ENCODE data around the gene CYTH1.

DNA sequence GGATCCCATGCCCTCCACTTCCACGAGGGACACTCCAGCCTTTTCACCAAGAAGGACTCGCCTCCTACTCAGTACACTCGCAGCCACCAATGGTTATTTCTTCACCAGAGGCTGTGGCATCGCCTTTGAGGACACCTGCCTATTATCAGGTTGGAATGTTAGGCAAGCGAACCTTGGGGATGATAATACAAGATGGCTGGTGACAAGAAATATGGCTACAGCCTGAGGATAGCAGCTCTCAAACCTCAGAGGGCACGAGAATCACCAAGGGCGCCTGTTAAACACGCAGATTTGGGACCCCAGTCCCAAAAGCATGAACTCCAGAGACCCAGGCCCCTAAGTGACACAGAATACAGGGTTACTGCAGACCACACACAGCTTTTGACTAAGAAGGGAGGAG lies 58.1 kb downstream of the CYTH1 start:
- TF ChIP-seq MAX (IDR thresholded peaks at IDR 0.05): no peak
- TF ChIP-seq CTCF (IDR thresholded peaks at IDR 0.05 in 2 of 3, conservative IDR thresholded peaks at IDR 0.05 in 1 of 3; ENCODE audit: borderline replicate concordance in 1 of 3, insufficient read depth in 1 of 3, low read depth in 2 of 3, low read length in 2 of 3): no peak
- TF ChIP-seq, protein P1, sequence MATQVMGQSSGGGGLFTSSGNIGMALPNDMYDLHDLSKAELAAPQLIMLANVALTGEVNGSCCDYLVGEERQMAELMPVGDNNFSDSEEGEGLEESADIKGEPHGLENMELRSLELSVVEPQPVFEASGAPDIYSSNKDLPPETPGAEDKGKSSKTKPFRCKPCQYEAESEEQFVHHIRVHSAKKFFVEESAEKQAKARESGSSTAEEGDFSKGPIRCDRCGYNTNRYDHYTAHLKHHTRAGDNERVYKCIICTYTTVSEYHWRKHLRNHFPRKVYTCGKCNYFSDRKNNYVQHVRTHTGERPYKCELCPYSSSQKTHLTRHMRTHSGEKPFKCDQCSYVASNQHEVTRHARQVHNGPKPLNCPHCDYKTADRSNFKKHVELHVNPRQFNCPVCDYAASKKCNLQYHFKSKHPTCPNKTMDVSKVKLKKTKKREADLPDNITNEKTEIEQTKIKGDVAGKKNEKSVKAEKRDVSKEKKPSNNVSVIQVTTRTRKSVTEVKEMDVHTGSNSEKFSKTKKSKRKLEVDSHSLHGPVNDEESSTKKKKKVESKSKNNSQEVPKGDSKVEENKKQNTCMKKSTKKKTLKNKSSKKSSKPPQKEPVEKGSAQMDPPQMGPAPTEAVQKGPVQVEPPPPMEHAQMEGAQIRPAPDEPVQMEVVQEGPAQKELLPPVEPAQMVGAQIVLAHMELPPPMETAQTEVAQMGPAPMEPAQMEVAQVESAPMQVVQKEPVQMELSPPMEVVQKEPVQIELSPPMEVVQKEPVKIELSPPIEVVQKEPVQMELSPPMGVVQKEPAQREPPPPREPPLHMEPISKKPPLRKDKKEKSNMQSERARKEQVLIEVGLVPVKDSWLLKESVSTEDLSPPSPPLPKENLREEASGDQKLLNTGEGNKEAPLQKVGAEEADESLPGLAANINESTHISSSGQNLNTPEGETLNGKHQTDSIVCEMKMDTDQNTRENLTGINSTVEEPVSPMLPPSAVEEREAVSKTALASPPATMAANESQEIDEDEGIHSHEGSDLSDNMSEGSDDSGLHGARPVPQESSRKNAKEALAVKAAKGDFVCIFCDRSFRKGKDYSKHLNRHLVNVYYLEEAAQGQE (IDR thresholded peaks at IDR 0.05; ENCODE audit: low read depth): no peak

All from HCT116 (cell line).